HepG2 (cell line): ENCODE data around the gene GRHPR. TPM values are rescaled to one million over a fixed set of nuclear protein-coding genes. Genes with fewer than 3 reads are reported as not detected.

Experiments used
- AGO2 ChIP-seq: fragments of 200-400 bp; formaldehyde crosslinking; optimal IDR thresholded peaks from 2 replicates; pipeline ENCODE3; 2017; ENCODE audit warnings: mild to moderate bottlenecking, low read depth, low read length, moderate library complexity
- DMTF1 ChIP-seq: sonication (generic); formaldehyde crosslinking; IDR thresholded peaks from 2 replicates; pipeline ENCODE4 v1.4.0; 2020; ENCODE audit warnings: mild to moderate bottlenecking, missing genetic modification reagents
- ELF1 ChIP-seq: sonication (generic); formaldehyde crosslinking; IDR thresholded peaks from 2 replicates; pipeline ENCODE4 v1.4.0; 2020; ENCODE audit warnings: missing genetic modification reagents
- GATAD1 ChIP-seq: IDR thresholded peaks from 2 replicates; pipeline ENCODE4 v1.6.1; 2016; ENCODE audit warnings: missing genetic modification reagents, missing compliant biosample characterization
- HMGXB3 ChIP-seq: sonication (generic); formaldehyde crosslinking; IDR thresholded peaks from 2 replicates; pipeline ENCODE4 v1.4.0; 2020; ENCODE audit warnings: missing genetic modification reagents, borderline replicate concordance
- IRX3 ChIP-seq: sonication (generic); formaldehyde crosslinking; IDR thresholded peaks from 2 replicates; pipeline ENCODE4 v1.8.1; 2023; ENCODE audit warnings: mild to moderate bottlenecking, low read depth, missing genetic modification reagents, borderline replicate concordance
- MXI1 ChIP-seq: IDR thresholded peaks from 3 replicates; pipeline ENCODE4 v1.6.1; 2012; ENCODE audit warnings: low read depth, low read length, inconsistent platforms, borderline replicate concordance
- MZF1 ChIP-seq: sonication (generic); formaldehyde crosslinking; IDR thresholded peaks from 2 replicates; pipeline ENCODE4 v1.8.1; 2023; ENCODE audit warnings: mild to moderate bottlenecking, missing genetic modification reagents, borderline replicate concordance
- SRSF4 ChIP-seq: fragments of 200-400 bp; formaldehyde crosslinking; IDR thresholded peaks from one replicate; pipeline ENCODE4 v1.6.1; 2018; ENCODE audit warnings: mild to moderate bottlenecking, low read depth, low read length, moderate library complexity; ENCODE audit not compliant: poor library complexity, severe bottlenecking
- SSRP1 ChIP-seq: IDR thresholded peaks from 2 replicates; pipeline ENCODE4 v1.6.1; 2016; ENCODE audit warnings: control low read depth
- ZNF34 ChIP-seq: sonication (generic); formaldehyde crosslinking; IDR thresholded peaks from 2 replicates; pipeline ENCODE4 v1.4.0; 2020; ENCODE audit warnings: mild to moderate bottlenecking, missing genetic modification reagents, borderline replicate concordance
- ZNF432 ChIP-seq: sonication (generic); formaldehyde crosslinking; IDR thresholded peaks from 2 replicates; pipeline ENCODE4 v1.5.0; 2020; ENCODE audit warnings: missing genetic modification reagents, mild to moderate bottlenecking, borderline replicate concordance
- ZNF609 ChIP-seq: sonication (generic); formaldehyde crosslinking; IDR thresholded peaks from 2 replicates; pipeline ENCODE4 v1.4.0; 2020; ENCODE audit warnings: mild to moderate bottlenecking, missing genetic modification reagents, borderline replicate concordance
- ZNF792 ChIP-seq: IDR thresholded peaks from 2 replicates; pipeline ENCODE4 v1.6.1; 2016
- polyA plus RNA-seq, 8 experiments: library from polyadenylated mRNA; depleted of rRNA in 3 of 8; stranded (reverse) in 7 of 8; unstranded in 1 of 8; fragments of >200 nt; fragmentation: Illumina TruSeq in 4 of 8; extraction: Trizol in 4 of 8; gene quantifications; 2 replicates each; pipeline versions ENCODE4 v1.2.1 to v1.2.3, GENCODE V29; 2011 to 2016; ENCODE audit warnings: low read depth in 4 of 8, missing spikeins in 1 of 8, mixed read lengths in 1 of 8; ENCODE audit not compliant: insufficient read depth in 1 of 8
- total RNA-seq, 5 experiments: library from RNA; depleted of rRNA; stranded (reverse); fragments of >200 nt; fragmentation: Illumina TruSeq; extraction: Trizol; gene quantifications; 2 replicates each; pipeline ENCODE4 v1.2.3, GENCODE V29; 2016; ENCODE audit warnings: low read depth in 1 of 5

Gene GRHPR
- total and polyA plus RNA-seq, 2 of the 13 experiments (the other 11 are each of a cell fraction or from before 2014, with no cell fraction given): 113 to 115 TPM

- no peak for TF ChIP-seq HMGXB3 (CRISPR knock-in tag)
- TF ChIP-seq ZNF34 (CRISPR knock-in tag): no peak
- TF ChIP-seq MXI1: no peak
- no peak for TF ChIP-seq ZNF432 (CRISPR knock-in tag)
- no peak for TF ChIP-seq SRSF4
- TF ChIP-seq AGO2: no peak
- TF ChIP-seq ZNF792: peak; percentile 74; the same call in 1 of the 2 replicates
- no peak for TF ChIP-seq IRX3 (CRISPR knock-in tag)
- no peak for TF ChIP-seq SSRP1 (CRISPR knock-in tag)
- TF ChIP-seq ELF1: no peak
- TF ChIP-seq ZNF609: no peak
- TF ChIP-seq GATAD1 (CRISPR knock-in tag): no peak; the same call in 1 of the 2 replicates
- no peak for TF ChIP-seq DMTF1
- no peak for TF ChIP-seq MZF1 (CRISPR knock-in tag)
Observed at GRCh38 chr9:37415011-37415719, 7.3 kb upstream of the GRHPR start (continued).
